GM18868 (cell line): ENCODE measurements around the gene SCAANT1.

Experiments
- ATAC-seq: cut with Tn5 transposase; IDR thresholded peaks from one replicate; pipeline ENCODE4 v1.9.1; 2021; ENCODE audit warnings: mild to moderate bottlenecking, moderate library complexity; ENCODE audit not compliant: unreplicated experiment

The SCAANT1 gene

GRCh38 chr3:63934041-63934866, 22.1 kb upstream of the SCAANT1 start:
- ATAC-seq, result no peak

GRCh38 chr3:63933459-63933858, 21.3 kb upstream of the SCAANT1 start:
- ATAC-seq, result peak; percentile 60

- ATAC-seq, result no peak
Measured at GRCh38 chr3:63932509-63933212, 20.5 kb upstream of the SCAANT1 start.

GRCh38 chr3:63931290-63931689, 19.1 kb upstream of the SCAANT1 start:
- no peak for ATAC-seq

GRCh38 chr3:63927422-63928280, 15.5 kb upstream of the SCAANT1 start:
- ATAC-seq, result peak; percentile 88

GRCh38 chr3:63926309-63926708, 14.1 kb upstream of the SCAANT1 start:
- ATAC-seq, result no peak

GRCh38 chr3:63922491-63923199, 10.5 kb upstream of the SCAANT1 start:
- ATAC-seq, result no peak

- ATAC-seq, result peak; percentile 83
Measured at GRCh38 chr3:63921741-63922482, 9.7 kb upstream of the SCAANT1 start.

- ATAC-seq, result no peak
Measured at GRCh38 chr3:63920001-63920400, 7.8 kb upstream of the SCAANT1 start.

GRCh38 chr3:63918321-63918720, 6.1 kb upstream of the SCAANT1 start:
- ATAC-seq, result no peak

GRCh38 chr3:63914312-63914711, 2.1 kb upstream of the SCAANT1 start:
- no peak for ATAC-seq

GRCh38 chr3:63912768-63913588, 795 bp upstream of the SCAANT1 start:
- peak; percentile 19 for ATAC-seq

- no peak for ATAC-seq
Measured at GRCh38 chr3:63911509-63911872, 692 bp downstream of the SCAANT1 start.

- ATAC-seq, result peak; percentile 26
Measured at GRCh38 chr3:63910891-63911290, 1.3 kb downstream of the SCAANT1 start.

- ATAC-seq, result no peak
Measured at GRCh38 chr3:63910001-63910400, 2.2 kb downstream of the SCAANT1 start.

GRCh38 chr3:63909431-63909830, 2.8 kb downstream of the SCAANT1 start:
- ATAC-seq, result no peak

GRCh38 chr3:63908776-63909175, 3.4 kb downstream of the SCAANT1 start:
- no peak for ATAC-seq

- no peak for ATAC-seq
Measured at GRCh38 chr3:63908081-63908736, 4.0 kb downstream of the SCAANT1 start.
